Naive thymus-derived CD4-positive, alpha-beta T cell (primary cell): ENCODE data around the gene UROS. TPM values are rescaled to one million over a fixed set of nuclear protein-coding genes. Genes with fewer than 3 reads are reported as not detected.

Experiments
- ATAC-seq: fragments of 150-1000 bp; cut with Tn5 transposase; 2 replicates; pipeline ENCODE4 v1.10.0; 2021; ENCODE audit warnings: mild to moderate bottlenecking, moderate library complexity
- CTCF ChIA-PET: fragments of 350-600 bp; sonication (Branson Sonifier 250); formaldehyde crosslinking; loops from one replicate; lab custom pipeline; 2021; ENCODE audit warnings: antibody characterized with exemption; lab: Charles Lee
- POLR2A ChIA-PET: fragments of 350-600 bp; sonication (Branson Sonifier 250); formaldehyde crosslinking; loops from one replicate; lab custom pipeline; 2021; ENCODE audit warnings: antibody characterized with exemption, inconsistent platforms; lab: Charles Lee
- DNase-seq, 9 donors: peaks; one replicate each; pipeline versions ENCODE4 v3.0.0 to v3.0.0-alpha.2; 2020 to 2022; ENCODE audit warnings: mixed read lengths in 1 of 9
- H3K27ac ChIP-seq: one replicate; pipeline ENCODE4 v1.7.0; 2013; ENCODE audit warnings: mild to moderate bottlenecking, low read depth, low read length, moderate library complexity
- H3K27me3 ChIP-seq, 2 donors: one replicate each; pipeline ENCODE4 v1.7.0; 2013; ENCODE audit warnings: low read length in 2 of 2, mild to moderate bottlenecking in 2 of 2, moderate library complexity in 2 of 2; ENCODE audit not compliant: control insufficient read depth in 2 of 2, insufficient read depth in 2 of 2
- H3K36me3 ChIP-seq, 3 experiments: 1 replicate in 2 of 3; 2 replicates in 1 of 3; pipeline ENCODE4 v1.7.0; 2013; ENCODE audit warnings: low read length in 3 of 3, mild to moderate bottlenecking in 3 of 3, moderate library complexity in 1 of 3; ENCODE audit not compliant: insufficient read depth in 3 of 3, control insufficient read depth in 2 of 3
- H3K4me1 ChIP-seq, 2 donors: one replicate each; pipeline ENCODE4 v1.7.0; 2013; ENCODE audit warnings: low read length in 2 of 2, mild to moderate bottlenecking in 2 of 2, moderate library complexity in 1 of 2; ENCODE audit not compliant: control insufficient read depth in 2 of 2, insufficient read depth in 2 of 2
- H3K4me3 ChIP-seq: 2 replicates; pipeline ENCODE4 v1.7.0; 2013; ENCODE audit warnings: mild to moderate bottlenecking, low read length
- H3K9me3 ChIP-seq, 3 experiments: 1 replicate in 2 of 3; 2 replicates in 1 of 3; pipeline ENCODE4 v1.7.0; 2013; ENCODE audit warnings: low read length in 3 of 3; ENCODE audit not compliant: control insufficient read depth in 2 of 3
- H3K27ac Mint-ChIP-seq, 9 donors: one replicate each; pipeline ENCODE4 v1.8.0; 2020 to 2022; ENCODE audit warnings: mixed read lengths in 9 of 9, mild to moderate bottlenecking in 8 of 9, moderate library complexity in 5 of 9, inconsistent platforms in 2 of 9
- H3K27me3 Mint-ChIP-seq, 5 donors: one replicate each; pipeline ENCODE4 v1.8.0; 2021 to 2022; ENCODE audit warnings: mixed read lengths in 5 of 5, mild to moderate bottlenecking in 1 of 5
- H3K36me3 Mint-ChIP-seq, 5 donors: one replicate each; pipeline ENCODE4 v1.8.0; 2020 to 2022; ENCODE audit warnings: mixed read lengths in 5 of 5, mild to moderate bottlenecking in 3 of 5, inconsistent platforms in 1 of 5
- H3K4me1 Mint-ChIP-seq, 7 donors: one replicate each; pipeline ENCODE4 v1.8.0; 2020 to 2022; ENCODE audit warnings: mixed read lengths in 7 of 7, mild to moderate bottlenecking in 3 of 7, inconsistent platforms in 1 of 7
- H3K4me3 Mint-ChIP-seq, 10 donors: one replicate each; pipeline ENCODE4 v1.8.0; 2020 to 2022; ENCODE audit warnings: mild to moderate bottlenecking in 10 of 10, mixed read lengths in 10 of 10, moderate library complexity in 6 of 10, inconsistent platforms in 2 of 10
- H3K9me3 Mint-ChIP-seq, 11 donors: one replicate each; pipeline ENCODE4 v1.8.0; 2020 to 2022; ENCODE audit warnings: mixed read lengths in 11 of 11, mild to moderate bottlenecking in 4 of 11, inconsistent platforms in 1 of 11, moderate library complexity in 1 of 11
- intact Hi-C, 2 donors: fragments of 100-400 bp; cut with micrococcal nuclease; formaldehyde crosslinking; loops; one replicate each; pipeline ENCODE4 v1.15.1; 2023
- polyA plus RNA-seq, 2 donors: library from polyadenylated mRNA; unstranded; fragments of 300-500 nt; fragmentation: Illumina TruSeq; gene quantifications; one replicate each; pipeline ENCODE4 v1.2.3, GENCODE V29; 2021
- total RNA-seq, 6 experiments: library from RNA in 5 of 6; stranded (reverse) in 5 of 6; gene quantifications; 1 replicate in 5 of 6; 2 replicates in 1 of 6; pipeline ENCODE4 v1.2.3 and lab custom pipeline; 2021 to 2026

UROS gene
- total and polyA plus RNA-seq, 7 experiments from 2014 or later: 28.9 to 60.0 (median 42.2) TPM

DNA sequence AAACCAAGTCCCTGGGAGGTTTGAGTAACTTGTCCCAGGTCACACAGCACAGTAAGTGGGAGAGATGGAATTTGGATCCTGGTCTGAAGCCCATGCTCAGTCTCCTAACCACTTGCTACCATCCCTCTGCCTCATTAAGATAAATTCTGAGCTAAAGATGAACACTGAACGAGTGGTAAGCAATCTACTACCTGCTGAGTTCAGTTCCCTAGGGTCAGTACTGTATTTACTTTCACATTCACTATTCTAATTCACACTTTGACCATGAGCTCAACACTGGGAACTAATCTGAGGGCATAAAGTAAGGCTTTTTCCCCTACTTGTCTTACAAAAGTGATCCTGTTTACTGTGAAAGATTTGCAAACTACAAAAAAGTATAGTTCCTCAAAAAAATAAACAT lies 2.4 kb downstream of the UROS start:
- Histone ChIP-seq H3K9me3 (no peaks in the 10 kb centered on the region), H3K4me3 (no peak overlapping the region), H3K4me1 (peaks cover 11 to 21% of the 10 kb centered on the region in 2 donors), H3K36me3 (peaks cover 0 to 10% (median 0%) of the 10 kb centered on the region in 3 experiments), H3K27me3 (no peaks in the 10 kb centered on the region), H3K27ac (no peak overlapping the region)
- DNase-seq (no peak), ATAC-seq (no peak)
- no peaks in the 10 kb centered on the region for H3K9me3 Mint-ChIP-seq
- intact Hi-C loops: loop anchor here (5.0 kb wide), 2 partner anchors 903 to 1018 kb away; partner anchors contain the start of gene ABRAXAS2 (in 1 of the 2)
- no peaks in the 10 kb centered on the region for H3K27me3 Mint-ChIP-seq
- peak overlapping the region in 5 of 10 donors; percentile 3 to 87 (median 75) for H3K4me3 Mint-ChIP-seq
- POLR2A ChIA-PET: interaction anchor here (0.8 to 1.6 kb wide), 2 partner anchors 9 to 10 kb away, joined by 3 to 4 read pairs; no protein-coding TSS in a partner anchor
- peaks cover 0 to 1% (median 0%) of the 10 kb centered on the region in 5 donors for H3K36me3 Mint-ChIP-seq
- CTCF ChIA-PET: no interaction called here
- peak overlapping the region in 6 of 9 donors; percentile 4 to 83 (median 22) for H3K27ac Mint-ChIP-seq
- peaks cover 0 to 24% (median 14%) of the 10 kb centered on the region in 7 donors for H3K4me1 Mint-ChIP-seq

DNA sequence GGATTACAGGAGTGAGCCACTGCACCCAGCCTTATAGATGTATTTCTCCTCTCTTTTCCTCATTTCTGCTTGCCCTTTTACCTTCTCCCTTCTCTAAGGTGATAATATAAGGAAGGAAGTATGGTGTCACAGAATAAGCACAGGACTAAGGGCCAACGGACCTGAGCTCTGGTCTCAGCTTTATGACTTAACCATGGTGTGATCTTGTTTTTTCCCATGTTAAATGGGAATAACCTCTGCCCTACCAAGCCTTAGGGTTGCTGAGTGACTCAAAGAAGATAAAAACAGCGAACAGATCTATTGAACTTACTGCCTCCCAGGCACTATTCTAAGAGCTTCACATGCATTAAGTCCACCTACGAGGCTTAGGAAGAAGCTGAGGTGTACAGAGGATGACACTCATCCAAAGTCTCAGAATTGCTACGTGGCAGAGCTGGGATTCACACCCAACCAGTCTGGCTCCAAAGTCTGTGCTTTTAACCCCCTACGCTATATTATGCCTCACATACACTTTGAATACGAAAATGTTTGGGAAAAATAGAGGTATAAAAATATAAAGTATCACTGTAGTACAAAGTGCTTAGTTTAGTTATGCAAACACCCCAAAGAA lies 5.6 kb downstream of the UROS start:
- Histone ChIP-seq H3K4me3 (no peak overlapping the region), H3K27me3 (no peaks in the 10 kb centered on the region), H3K9me3 (no peaks in the 10 kb centered on the region), H3K36me3 (peaks cover 7 to 32% (median 9%) of the 10 kb centered on the region in 3 experiments), H3K27ac (no peak overlapping the region), H3K4me1 (peaks cover 0 to 5% of the 10 kb centered on the region in 2 donors)
- Mint-ChIP-seq H3K4me1 (peaks cover 0 to 24% (median 14%) of the 10 kb centered on the region in 7 donors), H3K4me3 (no peak overlapping the region), H3K27me3 (no peaks in the 10 kb centered on the region), H3K36me3 (peaks cover 6 to 23% (median 15%) of the 10 kb centered on the region in 5 donors), H3K9me3 (no peaks in the 10 kb centered on the region), H3K27ac (no peak overlapping the region)
- DNase-seq (no peak), ATAC-seq (no peak)
- POLR2A ChIA-PET: interaction anchor here (1.0 kb wide), 1 partner anchor 13 kb away, joined by 4 read pairs; no protein-coding TSS in a partner anchor
- intact Hi-C loops: no loop called here
- CTCF ChIA-PET: no interaction called here

DNA sequence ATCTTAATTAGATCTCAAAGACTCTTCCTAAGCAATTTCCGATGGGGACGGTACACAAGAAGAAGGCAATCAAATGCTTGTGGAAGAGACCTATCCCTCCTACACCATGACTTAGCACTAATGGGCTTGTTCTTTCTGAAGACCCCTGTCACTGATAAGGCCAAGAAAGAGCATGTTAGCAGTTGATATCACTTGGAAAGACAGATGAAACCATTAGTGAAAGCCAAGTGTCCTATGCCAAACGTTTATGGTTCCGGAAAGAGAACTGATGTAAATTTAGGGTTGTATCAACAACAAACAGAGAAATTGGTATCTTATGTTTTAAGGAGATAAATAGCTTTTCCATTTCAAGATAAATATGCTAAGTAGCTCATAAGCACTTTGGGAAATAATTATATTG lies 6.5 kb downstream of the UROS start:
- Histone ChIP-seq H3K4me3 (no peak overlapping the region), H3K9me3 (no peaks in the 10 kb centered on the region), H3K4me1 (no peaks in the 10 kb centered on the region), H3K27ac (no peak overlapping the region), H3K36me3 (peaks cover 7 to 32% (median 9%) of the 10 kb centered on the region in 3 experiments), H3K27me3 (no peaks in the 10 kb centered on the region)
- Mint-ChIP-seq H3K4me3 (no peak overlapping the region), H3K27ac (no peak overlapping the region), H3K27me3 (no peaks in the 10 kb centered on the region), H3K4me1 (peaks cover 0 to 17% (median 11%) of the 10 kb centered on the region in 7 donors), H3K9me3 (no peaks in the 10 kb centered on the region), H3K36me3 (peaks cover 8 to 27% (median 15%) of the 10 kb centered on the region in 5 donors)
- ChIA-PET POLR2A (interaction anchor here (1.0 kb wide), 2 partner anchors 14 to 15 kb away, joined by 3 to 4 read pairs; no protein-coding TSS in a partner anchor), CTCF (no interaction called here)
- ATAC-seq: no peak
- intact Hi-C loops: no loop called here
- no peak for DNase-seq

DNA sequence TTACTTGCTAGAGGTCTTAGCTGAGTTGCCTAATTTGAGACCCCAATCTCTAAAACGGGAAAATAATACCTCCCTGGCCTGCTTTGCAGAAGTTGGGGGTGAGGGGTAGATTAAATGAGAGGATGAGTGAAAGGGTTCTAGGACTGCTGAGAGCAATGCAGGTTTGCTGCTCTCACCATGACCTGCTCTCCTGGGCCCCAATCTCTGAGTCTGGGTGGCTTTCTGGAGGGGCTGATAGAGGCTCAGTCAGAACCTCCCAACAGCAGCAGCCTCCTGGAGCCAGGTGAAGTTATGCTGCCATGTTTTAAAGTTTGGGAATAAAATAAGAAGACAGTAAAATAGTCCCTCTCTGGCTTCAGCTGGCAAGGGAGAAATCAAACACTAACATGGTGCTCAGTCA lies 7.3 kb downstream of the UROS start:
- Mint-ChIP-seq H3K27ac (no peak overlapping the region), H3K27me3 (no peaks in the 10 kb centered on the region), H3K4me1 (peaks cover 1 to 12% (median 4%) of the 10 kb centered on the region in 7 donors), H3K9me3 (no peaks in the 10 kb centered on the region), H3K36me3 (peaks cover 10 to 32% (median 19%) of the 10 kb centered on the region in 5 donors), H3K4me3 (no peak overlapping the region)
- ChIA-PET CTCF (no interaction called here), POLR2A (interaction anchor here (1.0 kb wide), 1 partner anchor 15 kb away, joined by 3 read pairs; no protein-coding TSS in a partner anchor)
- Histone ChIP-seq H3K27me3 (no peaks in the 10 kb centered on the region), H3K4me1 (no peaks in the 10 kb centered on the region), H3K9me3 (no peaks in the 10 kb centered on the region), H3K27ac (no peak overlapping the region), H3K4me3 (no peak overlapping the region), H3K36me3 (peaks cover 7 to 36% (median 9%) of the 10 kb centered on the region in 3 experiments)
- intact Hi-C loops: no loop called here
- no peak for DNase-seq
- no peak for ATAC-seq

DNA sequence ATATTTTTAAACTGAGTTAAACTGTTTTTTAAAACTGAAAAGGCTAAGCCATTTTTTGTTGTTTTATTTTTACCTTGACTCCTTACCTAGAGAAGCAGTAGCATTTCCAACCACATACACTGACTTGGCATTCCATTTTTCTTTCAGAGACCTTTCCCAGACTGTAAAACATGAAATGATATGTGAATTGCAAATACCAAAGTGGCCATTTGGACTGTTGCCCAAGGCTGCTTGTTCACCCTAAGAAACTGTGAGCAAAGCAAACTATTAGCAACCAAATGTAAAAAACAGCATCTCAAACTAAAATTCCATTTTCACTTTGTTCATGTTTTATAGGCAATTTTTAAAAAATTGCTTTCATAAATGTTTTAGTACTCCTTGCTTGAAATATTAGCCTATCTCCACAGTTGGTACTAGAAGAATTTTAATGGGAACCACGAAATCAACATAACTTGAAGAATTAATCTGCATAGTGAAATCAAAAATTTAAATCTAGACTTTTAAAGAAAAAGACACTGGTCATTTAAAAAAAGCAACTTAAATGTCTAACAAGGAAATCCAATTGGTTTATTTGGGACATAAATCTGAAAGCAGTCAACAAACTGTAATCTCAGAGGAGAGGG lies 10.8 kb downstream of the UROS start:
- Histone ChIP-seq H3K36me3 (peaks cover 9 to 59% (median 10%) of the 10 kb centered on the region in 3 experiments), H3K4me3 (no peak overlapping the region), H3K4me1 (no peaks in the 10 kb centered on the region), H3K27ac (no peak overlapping the region), H3K9me3 (no peaks in the 10 kb centered on the region), H3K27me3 (no peaks in the 10 kb centered on the region)
- no peak for DNase-seq
- Mint-ChIP-seq H3K4me1 (peaks cover 0 to 9% (median 3%) of the 10 kb centered on the region in 7 donors), H3K36me3 (peaks cover 19 to 52% (median 26%) of the 10 kb centered on the region in 5 donors), H3K9me3 (no peaks in the 10 kb centered on the region), H3K27ac (no peak overlapping the region), H3K4me3 (no peak overlapping the region), H3K27me3 (no peaks in the 10 kb centered on the region)
- ChIA-PET CTCF (no interaction called here), POLR2A (no interaction called here)
- ATAC-seq: no peak
- intact Hi-C loops: no loop called here

DNA sequence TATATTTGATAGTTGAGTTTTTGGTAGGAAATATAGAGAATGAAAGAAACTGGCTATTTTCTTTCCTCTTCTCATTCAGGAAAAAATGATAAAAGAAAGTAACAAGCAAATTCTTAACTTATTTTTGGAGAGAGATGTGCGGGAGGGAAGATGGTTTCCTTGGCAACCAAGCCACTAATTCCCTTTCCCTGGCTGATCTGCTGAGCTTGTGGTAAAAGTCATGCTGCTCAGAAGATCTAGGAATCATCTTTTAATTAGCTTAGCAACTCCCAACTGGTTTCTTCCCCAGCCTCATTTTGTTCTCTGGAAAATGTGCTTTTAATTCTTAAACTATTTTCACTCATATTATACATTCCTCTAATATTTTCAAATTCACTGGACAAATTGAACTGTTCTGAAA lies 11.8 kb downstream of the UROS start:
- peaks cover 0 to 9% (median 0%) of the 10 kb centered on the region in 7 donors for H3K4me1 Mint-ChIP-seq

More for the DNA sequence above, 11.8 kb downstream of the UROS start:
- Mint-ChIP-seq H3K27me3 (no peaks in the 10 kb centered on the region), H3K4me3 (no peak overlapping the region), H3K27ac (no peak overlapping the region), H3K9me3 (no peaks in the 10 kb centered on the region), H3K36me3 (peaks cover 19 to 62% (median 35%) of the 10 kb centered on the region in 5 donors)
- Histone ChIP-seq H3K4me1 (no peaks in the 10 kb centered on the region), H3K9me3 (no peaks in the 10 kb centered on the region), H3K36me3 (peaks cover 9 to 69% (median 10%) of the 10 kb centered on the region in 3 experiments), H3K27ac (no peak overlapping the region), H3K4me3 (no peak overlapping the region), H3K27me3 (no peaks in the 10 kb centered on the region)
- intact Hi-C loops: no loop called here
- no peak for ATAC-seq
- ChIA-PET POLR2A (no interaction called here), CTCF (no interaction called here)
- no peak for DNase-seq
